Liver (tissue), 3 donors: ENCODE measurements around the gene MAPK8.

Source experiments
- EGR1 ChIP-seq, 2 donors: IDR thresholded peaks; 2 replicates each; pipeline ENCODE4 v1.6.1; 2016 to 2018; ENCODE audit warnings: antibody characterized with exemption in 2 of 2, low read depth in 2 of 2
- FOXA1 ChIP-seq: IDR thresholded peaks from 2 replicates; pipeline ENCODE4 v1.6.1; 2016; ENCODE audit warnings: antibody characterized with exemption
- GABPA ChIP-seq, 2 donors: IDR thresholded peaks in 1 of 2; conservative IDR thresholded peaks in 1 of 2; 2 replicates each; pipeline ENCODE4 v1.6.1; 2016; ENCODE audit warnings: antibody characterized with exemption in 2 of 2, mild to moderate bottlenecking in 1 of 2, moderate library complexity in 1 of 2
- HNF4A ChIP-seq, 2 donors: conservative IDR thresholded peaks; 2 replicates each; pipeline ENCODE4 v1.6.1; 2016; ENCODE audit warnings: antibody characterized with exemption in 2 of 2, mild to moderate bottlenecking in 2 of 2
- HNF4G ChIP-seq: IDR thresholded peaks from 2 replicates; pipeline ENCODE4 v1.6.1; 2016; ENCODE audit warnings: antibody characterized with exemption
- JUND ChIP-seq, 2 donors: IDR thresholded peaks; 2 replicates each; pipeline ENCODE4 v1.6.1; 2016; ENCODE audit warnings: antibody characterized with exemption in 2 of 2
- RAD21 ChIP-seq, 2 donors: IDR thresholded peaks; 2 replicates each; pipeline ENCODE4 v1.6.1; 2016; ENCODE audit warnings: antibody characterized with exemption in 2 of 2, mild to moderate bottlenecking in 2 of 2
- RXRA ChIP-seq, 2 donors: IDR thresholded peaks; 2 replicates each; pipeline ENCODE4 v1.6.1; 2017 to 2018; ENCODE audit warnings: antibody characterized with exemption in 2 of 2, mild to moderate bottlenecking in 1 of 2
- TAF1 ChIP-seq: conservative IDR thresholded peaks from 2 replicates; pipeline ENCODE4 v1.6.1; 2016; ENCODE audit warnings: antibody characterized with exemption, mild to moderate bottlenecking
- YY1 ChIP-seq: IDR thresholded peaks from 2 replicates; pipeline ENCODE4 v1.6.1; 2016; ENCODE audit warnings: antibody characterized with exemption, mild to moderate bottlenecking
- TF ChIP-seq, protein P1 (sequence below): IDR thresholded peaks from 2 replicates; pipeline ENCODE4 v1.6.1; 2016; ENCODE audit warnings: antibody characterized with exemption
- TF ChIP-seq, protein P2 (sequence below): fragments of 150-350 bp; IDR thresholded peaks from 2 replicates; pipeline ENCODE4 v1.5.1; 2017; ENCODE audit warnings: improper control_type of control experiment, low read depth, low read length; ENCODE audit not compliant: missing input control
- TF ChIP-seq, protein P3 (sequence below): IDR thresholded peaks from 2 replicates; pipeline ENCODE4 v1.6.1; 2016; ENCODE audit warnings: antibody characterized with exemption, mild to moderate bottlenecking
- TF ChIP-seq, protein P4 (sequence below): IDR thresholded peaks from 2 replicates; pipeline ENCODE4 v1.6.1; 2016; ENCODE audit warnings: antibody characterized with exemption
- donor health status: healthy.
- donor health status: healthy.

DNA sequence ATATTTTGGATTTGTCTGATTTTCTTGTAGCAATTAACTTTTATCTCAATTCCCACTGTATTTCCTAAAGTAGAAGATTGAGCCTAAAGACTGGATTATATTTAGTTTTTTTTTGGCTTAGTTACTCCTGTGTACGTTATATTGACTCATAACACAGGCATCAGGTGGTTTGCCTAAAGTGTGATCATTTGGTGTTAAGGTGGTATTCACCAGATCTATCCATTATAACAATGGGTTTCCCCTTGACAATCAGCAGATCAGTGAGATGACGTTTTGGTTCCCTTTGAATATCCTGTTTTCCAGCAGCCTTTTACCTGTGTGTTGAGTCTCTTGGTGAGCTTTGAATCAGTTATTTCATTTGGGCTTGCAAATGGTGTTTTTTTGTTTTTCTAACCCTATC lies 18.1 kb downstream of the MAPK8 start:
- TF ChIP-seq, protein P1, sequence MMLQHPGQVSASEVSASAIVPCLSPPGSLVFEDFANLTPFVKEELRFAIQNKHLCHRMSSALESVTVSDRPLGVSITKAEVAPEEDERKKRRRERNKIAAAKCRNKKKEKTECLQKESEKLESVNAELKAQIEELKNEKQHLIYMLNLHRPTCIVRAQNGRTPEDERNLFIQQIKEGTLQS = no peak
- TF ChIP-seq FOXA1 (no peak), YY1 (no peak), HNF4A (conservative IDR thresholded peaks at IDR 0.05) (no peak), TAF1 (no peak), RAD21 (IDR thresholded peaks at IDR 0.05) (no peak), JUND (IDR thresholded peaks at IDR 0.05) (no peak), EGR1 (IDR thresholded peaks at IDR 0.05; ENCODE audit: low read depth in 2 of 2) (no peak), HNF4G (no peak), RXRA (IDR thresholded peaks at IDR 0.05) (no peak), GABPA (IDR thresholded peaks at IDR 0.05 in 1 of 2, conservative IDR thresholded peaks at IDR 0.05 in 1 of 2) (no peak)
- TF ChIP-seq, protein P2, sequence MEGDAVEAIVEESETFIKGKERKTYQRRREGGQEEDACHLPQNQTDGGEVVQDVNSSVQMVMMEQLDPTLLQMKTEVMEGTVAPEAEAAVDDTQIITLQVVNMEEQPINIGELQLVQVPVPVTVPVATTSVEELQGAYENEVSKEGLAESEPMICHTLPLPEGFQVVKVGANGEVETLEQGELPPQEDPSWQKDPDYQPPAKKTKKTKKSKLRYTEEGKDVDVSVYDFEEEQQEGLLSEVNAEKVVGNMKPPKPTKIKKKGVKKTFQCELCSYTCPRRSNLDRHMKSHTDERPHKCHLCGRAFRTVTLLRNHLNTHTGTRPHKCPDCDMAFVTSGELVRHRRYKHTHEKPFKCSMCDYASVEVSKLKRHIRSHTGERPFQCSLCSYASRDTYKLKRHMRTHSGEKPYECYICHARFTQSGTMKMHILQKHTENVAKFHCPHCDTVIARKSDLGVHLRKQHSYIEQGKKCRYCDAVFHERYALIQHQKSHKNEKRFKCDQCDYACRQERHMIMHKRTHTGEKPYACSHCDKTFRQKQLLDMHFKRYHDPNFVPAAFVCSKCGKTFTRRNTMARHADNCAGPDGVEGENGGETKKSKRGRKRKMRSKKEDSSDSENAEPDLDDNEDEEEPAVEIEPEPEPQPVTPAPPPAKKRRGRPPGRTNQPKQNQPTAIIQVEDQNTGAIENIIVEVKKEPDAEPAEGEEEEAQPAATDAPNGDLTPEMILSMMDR = no peak
- TF ChIP-seq, protein P3, sequence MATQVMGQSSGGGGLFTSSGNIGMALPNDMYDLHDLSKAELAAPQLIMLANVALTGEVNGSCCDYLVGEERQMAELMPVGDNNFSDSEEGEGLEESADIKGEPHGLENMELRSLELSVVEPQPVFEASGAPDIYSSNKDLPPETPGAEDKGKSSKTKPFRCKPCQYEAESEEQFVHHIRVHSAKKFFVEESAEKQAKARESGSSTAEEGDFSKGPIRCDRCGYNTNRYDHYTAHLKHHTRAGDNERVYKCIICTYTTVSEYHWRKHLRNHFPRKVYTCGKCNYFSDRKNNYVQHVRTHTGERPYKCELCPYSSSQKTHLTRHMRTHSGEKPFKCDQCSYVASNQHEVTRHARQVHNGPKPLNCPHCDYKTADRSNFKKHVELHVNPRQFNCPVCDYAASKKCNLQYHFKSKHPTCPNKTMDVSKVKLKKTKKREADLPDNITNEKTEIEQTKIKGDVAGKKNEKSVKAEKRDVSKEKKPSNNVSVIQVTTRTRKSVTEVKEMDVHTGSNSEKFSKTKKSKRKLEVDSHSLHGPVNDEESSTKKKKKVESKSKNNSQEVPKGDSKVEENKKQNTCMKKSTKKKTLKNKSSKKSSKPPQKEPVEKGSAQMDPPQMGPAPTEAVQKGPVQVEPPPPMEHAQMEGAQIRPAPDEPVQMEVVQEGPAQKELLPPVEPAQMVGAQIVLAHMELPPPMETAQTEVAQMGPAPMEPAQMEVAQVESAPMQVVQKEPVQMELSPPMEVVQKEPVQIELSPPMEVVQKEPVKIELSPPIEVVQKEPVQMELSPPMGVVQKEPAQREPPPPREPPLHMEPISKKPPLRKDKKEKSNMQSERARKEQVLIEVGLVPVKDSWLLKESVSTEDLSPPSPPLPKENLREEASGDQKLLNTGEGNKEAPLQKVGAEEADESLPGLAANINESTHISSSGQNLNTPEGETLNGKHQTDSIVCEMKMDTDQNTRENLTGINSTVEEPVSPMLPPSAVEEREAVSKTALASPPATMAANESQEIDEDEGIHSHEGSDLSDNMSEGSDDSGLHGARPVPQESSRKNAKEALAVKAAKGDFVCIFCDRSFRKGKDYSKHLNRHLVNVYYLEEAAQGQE = no peak
- TF ChIP-seq, protein P4, sequence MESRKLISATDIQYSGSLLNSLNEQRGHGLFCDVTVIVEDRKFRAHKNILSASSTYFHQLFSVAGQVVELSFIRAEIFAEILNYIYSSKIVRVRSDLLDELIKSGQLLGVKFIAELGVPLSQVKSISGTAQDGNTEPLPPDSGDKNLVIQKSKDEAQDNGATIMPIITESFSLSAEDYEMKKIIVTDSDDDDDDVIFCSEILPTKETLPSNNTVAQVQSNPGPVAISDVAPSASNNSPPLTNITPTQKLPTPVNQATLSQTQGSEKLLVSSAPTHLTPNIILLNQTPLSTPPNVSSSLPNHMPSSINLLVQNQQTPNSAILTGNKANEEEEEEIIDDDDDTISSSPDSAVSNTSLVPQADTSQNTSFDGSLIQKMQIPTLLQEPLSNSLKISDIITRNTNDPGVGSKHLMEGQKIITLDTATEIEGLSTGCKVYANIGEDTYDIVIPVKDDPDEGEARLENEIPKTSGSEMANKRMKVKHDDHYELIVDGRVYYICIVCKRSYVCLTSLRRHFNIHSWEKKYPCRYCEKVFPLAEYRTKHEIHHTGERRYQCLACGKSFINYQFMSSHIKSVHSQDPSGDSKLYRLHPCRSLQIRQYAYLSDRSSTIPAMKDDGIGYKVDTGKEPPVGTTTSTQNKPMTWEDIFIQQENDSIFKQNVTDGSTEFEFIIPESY = no peak
